GM12878 (cell line): ENCODE data around the gene RASSF8. TPM values are rescaled to one million over a fixed set of nuclear protein-coding genes. Genes with fewer than 3 reads are reported as not detected.

ENCODE experiments used
- ATAC-seq: fragments of 200-7000 bp; cut with Tn5 transposase; 3 replicates; pipeline ENCODE4 v1.9.1; 2020; ENCODE audit warnings: mild to moderate bottlenecking, moderate library complexity
- BruUV-seq: library from RNA; stranded (reverse); fragments of 400-500 nt; replicated peaks from 2 replicates; lab custom pipeline; 2021; lab: Mats Ljungman, UMichigan
- CTCF ChIA-PET: fragments of 300-600 bp; sonication (Branson Sonifier 250); formaldehyde crosslinking; extraction: SDS; loops from one replicate; lab custom pipeline; 2021; ENCODE audit warnings: inconsistent platforms; lab: Yijun Ruan, JAX
- POLR2A ChIA-PET: fragments of 350-600 bp; formaldehyde crosslinking; extraction: SDS; loops from one replicate; lab custom pipeline; 2021; ENCODE audit warnings: inconsistent platforms; lab: Charles Lee
- RAD21 ChIA-PET: fragments of 300-600 bp; sonication (Branson Sonifier 250); formaldehyde crosslinking; loops from one replicate; lab custom pipeline; 2023; ENCODE audit warnings: antibody characterized with exemption; ENCODE audit not compliant: unreplicated experiment; lab: Charles Lee
- SMC1A ChIA-PET: fragments of 300-600 bp; sonication (Branson Sonifier 250); formaldehyde crosslinking; loops from one replicate; lab custom pipeline; 2023; ENCODE audit not compliant: unreplicated experiment, uncharacterized antibody; lab: Charles Lee
- DNase-seq: peaks from one replicate; pipeline ENCODE4 v3.0.0-alpha.2; 2011; ENCODE audit warnings: low read depth, low spot score
- FAIRE-seq: peaks from 3 replicates; lab custom pipeline; 2011; peaks lifted over from hg19 to GRCh38; lab: Jason Lieb, UNC
- H2AFZ ChIP-seq: 2 replicates; pipeline ENCODE4 v1.6.0; 2011; ENCODE audit warnings: low read depth, low read length, control low read depth; ENCODE audit not compliant: control insufficient read depth
- H3K27ac ChIP-seq: 2 replicates; pipeline ENCODE4 v1.5.1; 2011; ENCODE audit warnings: control low read depth; ENCODE audit not compliant: control insufficient read depth, insufficient read depth
- H3K27me3 ChIP-seq, 2 experiments: replicated peaks in 1 of 2; 2 replicates each; pipeline versions ENCODE4 v1.6.0 to v1.6.1; 2011; ENCODE audit warnings: low read length in 1 of 2; ENCODE audit not compliant: control insufficient read depth in 2 of 2, insufficient read depth in 2 of 2
- H3K36me3 ChIP-seq, 2 experiments: 2 replicates each; pipeline ENCODE4 v1.5.1; 2011; ENCODE audit warnings: low read length in 1 of 2; ENCODE audit not compliant: control insufficient read depth in 2 of 2, insufficient read depth in 2 of 2
- H3K4me1 ChIP-seq: 2 replicates; pipeline ENCODE4 v1.6.1; 2011; ENCODE audit warnings: mild to moderate bottlenecking, low read length, moderate library complexity, mixed read lengths; ENCODE audit not compliant: control insufficient read depth, insufficient read depth
- H3K4me2 ChIP-seq: 2 replicates; pipeline ENCODE4 v1.6.0; 2011; ENCODE audit warnings: control low read depth; ENCODE audit not compliant: control insufficient read depth, insufficient read depth
- H3K4me3 ChIP-seq: fragments of 200-600 bp; sonication (generic); 2 replicates; pipeline ENCODE4 v1.5.1; 2016
- H3K79me2 ChIP-seq: 2 replicates; pipeline ENCODE4 v1.6.0; 2011; ENCODE audit warnings: low read length; ENCODE audit not compliant: control insufficient read depth, insufficient read depth
- H3K9ac ChIP-seq: 2 replicates; pipeline ENCODE4 v1.8.0; 2011; ENCODE audit warnings: low read length, control low read depth, mixed read lengths; ENCODE audit not compliant: control insufficient read depth, insufficient read depth
- H3K9me3 ChIP-seq: replicated peaks from 3 replicates; pipeline ENCODE4 v1.5.1; 2011; ENCODE audit warnings: mild to moderate bottlenecking, low read length; ENCODE audit not compliant: control insufficient read depth, insufficient read depth
- H4K20me1 ChIP-seq: 2 replicates; pipeline ENCODE4 v1.6.0; 2011; ENCODE audit not compliant: control insufficient read depth, insufficient read depth
- BMI1 ChIP-seq: fragments of 450-650 bp; IDR thresholded peaks from 2 replicates; pipeline ENCODE4 v1.6.1; 2016; ENCODE audit warnings: mild to moderate bottlenecking, moderate library complexity, borderline replicate concordance
- CBFB ChIP-seq: IDR thresholded peaks from 2 replicates; pipeline ENCODE4 v1.6.1; 2016; ENCODE audit warnings: antibody characterized with exemption, low read depth
- CHD4 ChIP-seq: fragments of 200-600 bp; sonication (generic); IDR thresholded peaks from 2 replicates; pipeline ENCODE4 v1.6.1; 2016; ENCODE audit warnings: mild to moderate bottlenecking
- ETV6 ChIP-seq, 2 experiments: fragments of 450-650 bp in 1 of 2; IDR thresholded peaks in 1 of 2; conservative IDR thresholded peaks in 1 of 2; 2 replicates each; pipeline ENCODE4 v1.6.1; 2014; ENCODE audit warnings: antibody characterized with exemption in 1 of 2, borderline replicate concordance in 1 of 2, low read depth in 1 of 2, mild to moderate bottlenecking in 1 of 2, moderate library complexity in 1 of 2
- EZH2 ChIP-seq: IDR thresholded peaks from 2 replicates; pipeline ENCODE4 v1.6.1; 2012; ENCODE audit warnings: low read depth, mild to moderate bottlenecking, control low read depth, inconsistent platforms, low read length, borderline replicate concordance; ENCODE audit not compliant: control insufficient read depth
- GABPA ChIP-seq: IDR thresholded peaks from 2 replicates; pipeline ENCODE4 v1.6.1; 2014; ENCODE audit warnings: antibody characterized with exemption, low read depth, mild to moderate bottlenecking, inconsistent platforms
- NR2F1 ChIP-seq: fragments of 450-650 bp; conservative IDR thresholded peaks from 2 replicates; pipeline ENCODE4 v1.6.1; 2017; ENCODE audit warnings: mild to moderate bottlenecking
- POLR2AphosphoS5 ChIP-seq: IDR thresholded peaks from 2 replicates; pipeline ENCODE4 v1.6.1; 2011; ENCODE audit warnings: mild to moderate bottlenecking, low read length, inconsistent platforms
- POU2F2 ChIP-seq: IDR thresholded peaks from 3 replicates; pipeline ENCODE4 v1.6.1; 2011; ENCODE audit warnings: low read depth, mild to moderate bottlenecking, low read length, borderline replicate concordance
- SPI1 ChIP-seq: IDR thresholded peaks from 2 replicates; pipeline ENCODE4 v1.6.1; 2011; ENCODE audit warnings: low read depth, mild to moderate bottlenecking, low read length, moderate library complexity, borderline replicate concordance; ENCODE audit not compliant: insufficient read depth
- SUPT20H ChIP-seq: IDR thresholded peaks from 2 replicates; pipeline ENCODE4 v1.6.1; 2011; ENCODE audit warnings: low read depth, mild to moderate bottlenecking, low read length, moderate library complexity, borderline replicate concordance; ENCODE audit not compliant: control insufficient read depth
- ZNF217 ChIP-seq: fragments of 450-650 bp; IDR thresholded peaks from 2 replicates; pipeline ENCODE4 v1.6.1; 2017; ENCODE audit warnings: antibody characterized with exemption, mild to moderate bottlenecking
- WGBS: methylation state at CpG from one replicate; pipeline ENCODE4 v1.1.6; 2016; ENCODE audit warnings: low lambda C conversion rate; ENCODE audit not compliant: insufficient replicate concordance, insufficient coverage; ENCODE audit errors: missing lambda C conversion rate; 5-methylcytosine and 5-hydroxymethylcytosine counted together
- in situ Hi-C: fragments of 300-500 bp; cut with MboI; formaldehyde crosslinking; loops from 9 replicates; pipeline ENCODE4 v1.14.3; 2018; ENCODE audit warnings: mixed read lengths
- intact Hi-C: fragments of 100-400 bp; cut with micrococcal nuclease; formaldehyde crosslinking; loops from one replicate; pipeline ENCODE4 v1.14.2; 2022; ENCODE audit not compliant: unreplicated experiment
- polyA plus RNA-seq, 11 experiments: library from polyadenylated mRNA; depleted of rRNA in 4 of 11; unstranded in 6 of 11; stranded (reverse) in 5 of 11; fragments of >200 nt; fragmentation: Nextera tagmentation in 4 of 11; fragmentation: Illumina TruSeq in 1 of 11; extraction: Ambion mirVana in 4 of 11; extraction: Trizol in 1 of 11; gene quantifications; 1 replicate in 1 of 11; 2 replicates in 10 of 11; pipeline versions ENCODE4 v1.2.1 to v1.2.3, GENCODE V29; 2011 to 2016; ENCODE audit warnings: inconsistent platforms in 2 of 11, missing spikeins in 2 of 11, low read depth in 1 of 11
- total RNA-seq, 4 experiments: library from RNA; depleted of rRNA in 3 of 4; stranded (reverse); fragments of >200 nt in 3 of 4; fragmentation: Illumina TruSeq in 1 of 4; extraction: Trizol in 1 of 4; gene quantifications; 2 replicates each; pipeline versions ENCODE4 v1.2.1 to v1.2.3, GENCODE V29; 2013 to 2021
- TF ChIP-seq, protein P1 (sequence below): fragments of 450-650 bp; IDR thresholded peaks from 2 replicates; pipeline ENCODE4 v1.6.1; 2017; ENCODE audit warnings: low read depth, mild to moderate bottlenecking, moderate library complexity
- TF ChIP-seq, protein P2 (sequence below): fragments of 450-650 bp; IDR thresholded peaks from 2 replicates; pipeline ENCODE4 v1.6.1; 2016; ENCODE audit warnings: mild to moderate bottlenecking
- TF ChIP-seq, protein P3 (sequence below): fragments of 150-350 bp; IDR thresholded peaks from 2 replicates; pipeline ENCODE4 v1.6.1; 2014; ENCODE audit warnings: mild to moderate bottlenecking, low read depth, low read length
- TF ChIP-seq, protein P4 (sequence below): IDR thresholded peaks from 2 replicates; pipeline ENCODE4 v1.6.1; 2011; ENCODE audit warnings: borderline replicate concordance, low read depth, mild to moderate bottlenecking, moderate library complexity, mixed read lengths, low read length; ENCODE audit not compliant: insufficient read depth; ENCODE audit errors: extremely low read length

RASSF8 gene
- total and polyA plus RNA-seq, 10 of the 15 experiments (the other 5 are each of a cell fraction or from before 2014, with no cell fraction given), result 0.06 to 0.18 (median 0.08) TPM; not detected in 6

DNA sequence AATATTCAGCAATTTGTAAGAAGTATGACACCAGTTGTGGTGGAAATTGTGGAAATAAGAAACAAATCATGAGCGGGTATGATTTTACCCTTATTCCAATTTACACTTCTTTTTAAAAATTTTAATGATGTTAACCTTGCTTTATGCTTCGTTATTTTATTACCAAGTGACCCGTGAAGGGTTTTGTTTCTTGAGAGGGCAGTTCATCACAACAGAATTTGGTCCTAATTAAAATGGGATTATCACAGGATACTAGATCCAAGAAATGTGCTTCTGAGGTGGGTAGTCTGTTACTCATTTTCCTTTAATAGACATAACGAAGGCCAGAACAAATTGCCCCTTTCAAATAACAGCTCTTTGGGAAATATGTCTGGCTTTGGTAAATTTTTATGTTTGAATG lies 25.5 kb upstream of the RASSF8 start:
- DNase-seq, result no peak
- in situ Hi-C loops (no loop called here), intact Hi-C loops (no loop called here)
- CTCF ChIA-PET, result no interaction called here
- 17% methylated on average over 4 of the region's 4 CpGs for WGBS
- no peak for FAIRE-seq
- Histone ChIP-seq H2AFZ (no peak overlapping the region), H3K27ac (no peak overlapping the region), H3K4me1 (no peaks in the 10 kb centered on the region), H3K4me2 (no peak overlapping the region), H3K36me3 (no peaks in the 10 kb centered on the region), H4K20me1 (no peaks in the 10 kb centered on the region), H3K79me2 (no peaks in the 10 kb centered on the region), H3K27me3 (no peaks in the 10 kb centered on the region), H3K9me3 (no peaks in the 10 kb centered on the region), H3K9ac (no peak overlapping the region), H3K4me3 (no peak overlapping the region)
- RAD21 ChIA-PET, result no interaction called here
- POLR2A ChIA-PET, result no interaction called here
- SMC1A ChIA-PET, result no interaction called here
- no peak for ATAC-seq
- no TSS peak for BruUV-seq
- TF ChIP-seq CHD4 (no peak), ETV6 (conservative IDR thresholded peaks at IDR 0.05 in 1 of 2, IDR thresholded peaks at IDR 0.05 in 1 of 2; ENCODE audit: borderline replicate concordance in 1 of 2, low read depth in 1 of 2) (no peak), ZNF217 (no peak), BMI1 (no peak), SPI1 (no peak), SUPT20H (no peak), NR2F1 (no peak), POLR2AphosphoS5 (no peak), GABPA (no peak), EZH2 (no peak), CBFB (no peak), POU2F2 (no peak)
- TF ChIP-seq, protein P1, sequence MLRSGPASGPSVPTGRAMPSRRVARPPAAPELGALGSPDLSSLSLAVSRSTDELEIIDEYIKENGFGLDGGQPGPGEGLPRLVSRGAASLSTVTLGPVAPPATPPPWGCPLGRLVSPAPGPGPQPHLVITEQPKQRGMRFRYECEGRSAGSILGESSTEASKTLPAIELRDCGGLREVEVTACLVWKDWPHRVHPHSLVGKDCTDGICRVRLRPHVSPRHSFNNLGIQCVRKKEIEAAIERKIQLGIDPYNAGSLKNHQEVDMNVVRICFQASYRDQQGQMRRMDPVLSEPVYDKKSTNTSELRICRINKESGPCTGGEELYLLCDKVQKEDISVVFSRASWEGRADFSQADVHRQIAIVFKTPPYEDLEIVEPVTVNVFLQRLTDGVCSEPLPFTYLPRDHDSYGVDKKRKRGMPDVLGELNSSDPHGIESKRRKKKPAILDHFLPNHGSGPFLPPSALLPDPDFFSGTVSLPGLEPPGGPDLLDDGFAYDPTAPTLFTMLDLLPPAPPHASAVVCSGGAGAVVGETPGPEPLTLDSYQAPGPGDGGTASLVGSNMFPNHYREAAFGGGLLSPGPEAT, result no peak
- TF ChIP-seq, protein P2, sequence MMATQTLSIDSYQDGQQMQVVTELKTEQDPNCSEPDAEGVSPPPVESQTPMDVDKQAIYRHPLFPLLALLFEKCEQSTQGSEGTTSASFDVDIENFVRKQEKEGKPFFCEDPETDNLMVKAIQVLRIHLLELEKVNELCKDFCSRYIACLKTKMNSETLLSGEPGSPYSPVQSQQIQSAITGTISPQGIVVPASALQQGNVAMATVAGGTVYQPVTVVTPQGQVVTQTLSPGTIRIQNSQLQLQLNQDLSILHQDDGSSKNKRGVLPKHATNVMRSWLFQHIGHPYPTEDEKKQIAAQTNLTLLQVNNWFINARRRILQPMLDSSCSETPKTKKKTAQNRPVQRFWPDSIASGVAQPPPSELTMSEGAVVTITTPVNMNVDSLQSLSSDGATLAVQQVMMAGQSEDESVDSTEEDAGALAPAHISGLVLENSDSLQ, result no peak
- TF ChIP-seq, protein P3, sequence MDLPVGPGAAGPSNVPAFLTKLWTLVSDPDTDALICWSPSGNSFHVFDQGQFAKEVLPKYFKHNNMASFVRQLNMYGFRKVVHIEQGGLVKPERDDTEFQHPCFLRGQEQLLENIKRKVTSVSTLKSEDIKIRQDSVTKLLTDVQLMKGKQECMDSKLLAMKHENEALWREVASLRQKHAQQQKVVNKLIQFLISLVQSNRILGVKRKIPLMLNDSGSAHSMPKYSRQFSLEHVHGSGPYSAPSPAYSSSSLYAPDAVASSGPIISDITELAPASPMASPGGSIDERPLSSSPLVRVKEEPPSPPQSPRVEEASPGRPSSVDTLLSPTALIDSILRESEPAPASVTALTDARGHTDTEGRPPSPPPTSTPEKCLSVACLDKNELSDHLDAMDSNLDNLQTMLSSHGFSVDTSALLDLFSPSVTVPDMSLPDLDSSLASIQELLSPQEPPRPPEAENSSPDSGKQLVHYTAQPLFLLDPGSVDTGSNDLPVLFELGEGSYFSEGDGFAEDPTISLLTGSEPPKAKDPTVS, result no peak
- TF ChIP-seq, protein P4, sequence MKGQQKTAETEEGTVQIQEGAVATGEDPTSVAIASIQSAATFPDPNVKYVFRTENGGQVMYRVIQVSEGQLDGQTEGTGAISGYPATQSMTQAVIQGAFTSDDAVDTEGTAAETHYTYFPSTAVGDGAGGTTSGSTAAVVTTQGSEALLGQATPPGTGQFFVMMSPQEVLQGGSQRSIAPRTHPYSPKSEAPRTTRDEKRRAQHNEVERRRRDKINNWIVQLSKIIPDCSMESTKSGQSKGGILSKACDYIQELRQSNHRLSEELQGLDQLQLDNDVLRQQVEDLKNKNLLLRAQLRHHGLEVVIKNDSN, result no peak
